HK-2 (cell line): Measurements from ENCODE around the gene MTCH1.

ENCODE experiments used
- DNase-seq: peaks from one replicate; pipeline ENCODE4 v3.0.0-alpha.2; 2018; ENCODE audit not compliant: unreplicated experiment

The MTCH1 gene

DNA sequence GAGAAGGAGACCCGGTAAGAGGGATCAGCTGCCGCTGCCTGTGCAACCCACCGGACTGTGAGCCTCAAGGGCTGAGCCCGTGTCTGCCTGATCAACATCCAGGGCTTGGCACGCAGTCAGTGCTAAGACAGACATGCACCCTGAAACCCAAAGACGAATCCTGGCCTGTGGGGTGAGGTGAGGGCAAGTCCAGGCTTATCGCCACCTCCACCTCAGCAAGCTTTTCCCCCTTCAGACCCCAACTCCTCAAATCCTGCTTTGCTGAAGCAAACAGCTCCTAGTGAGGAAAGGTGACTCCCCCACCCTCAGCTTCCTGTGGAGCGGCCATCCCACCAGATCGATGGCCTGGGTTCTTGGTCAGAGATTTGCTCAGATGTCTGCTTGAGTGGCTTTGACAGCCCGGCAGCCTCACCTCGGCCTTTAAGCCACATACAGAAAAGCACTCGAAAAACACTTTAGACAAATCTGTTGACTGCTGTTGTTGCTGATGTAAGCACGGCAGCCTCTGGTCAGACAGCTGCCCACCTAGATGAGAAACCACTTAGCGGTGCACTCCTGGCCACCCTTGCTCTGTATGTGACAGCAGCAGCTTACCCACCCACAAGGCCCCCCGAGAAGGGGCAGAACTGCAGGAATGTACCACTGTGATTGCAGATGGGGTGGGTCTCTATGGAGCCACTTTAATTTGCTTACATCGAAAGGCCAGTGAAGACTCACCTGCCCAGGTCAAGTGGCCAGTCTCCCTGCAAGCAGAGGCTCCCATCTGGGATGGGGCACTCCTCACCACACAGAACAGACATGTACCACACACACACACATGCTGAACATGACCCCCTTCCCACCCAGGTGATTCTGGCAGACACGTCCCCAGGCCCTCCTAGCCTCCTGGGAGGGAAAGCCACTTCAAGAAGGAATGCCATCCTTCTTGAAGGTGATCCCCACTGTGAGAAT lies 14.8 kb downstream of the MTCH1 start:
- no peak for DNase-seq

DNA sequence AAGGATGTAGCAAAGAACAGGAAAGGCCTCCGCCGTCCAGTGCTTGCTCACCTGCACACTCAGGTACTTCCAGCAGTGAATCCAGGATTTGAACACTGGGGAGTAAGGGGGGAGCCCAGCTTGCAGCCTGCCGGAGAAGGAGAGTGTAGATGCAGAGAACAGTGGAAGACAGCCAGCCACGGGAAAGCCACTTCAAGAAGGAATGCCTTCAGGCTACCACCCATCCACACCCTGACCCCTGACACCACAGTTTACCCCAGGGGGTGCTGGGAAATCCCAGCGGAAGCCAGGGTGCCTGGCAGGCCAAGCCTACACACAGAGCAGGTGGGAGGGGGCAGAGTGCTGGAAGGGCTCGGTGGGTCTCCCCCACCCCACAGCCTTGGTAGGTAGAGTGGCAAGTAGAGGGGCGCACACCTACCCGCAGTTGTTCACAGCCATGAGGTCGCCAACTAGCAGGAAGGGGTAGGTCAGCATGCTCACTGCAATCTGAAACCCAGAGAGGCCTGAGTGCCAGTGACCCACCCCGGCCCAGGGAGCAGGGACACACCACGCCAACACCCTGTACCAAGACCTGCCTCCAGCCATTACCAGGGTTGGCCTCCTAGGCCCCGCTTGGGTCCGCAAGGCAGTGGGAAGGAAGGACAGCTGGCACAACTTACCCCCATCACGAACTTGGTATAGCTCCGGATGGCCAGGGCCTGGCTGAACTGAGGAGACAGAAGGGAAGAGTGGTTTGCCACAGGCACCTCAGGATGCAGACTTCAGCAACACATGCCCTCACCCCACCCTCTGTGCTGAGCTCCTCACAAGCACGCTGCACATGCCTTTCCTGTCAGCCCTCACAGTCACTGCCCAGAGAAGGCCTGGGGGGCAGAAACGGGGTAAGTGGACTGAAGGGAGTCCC lies 15.8 kb downstream of the MTCH1 start:
- no peak for DNase-seq

DNA sequence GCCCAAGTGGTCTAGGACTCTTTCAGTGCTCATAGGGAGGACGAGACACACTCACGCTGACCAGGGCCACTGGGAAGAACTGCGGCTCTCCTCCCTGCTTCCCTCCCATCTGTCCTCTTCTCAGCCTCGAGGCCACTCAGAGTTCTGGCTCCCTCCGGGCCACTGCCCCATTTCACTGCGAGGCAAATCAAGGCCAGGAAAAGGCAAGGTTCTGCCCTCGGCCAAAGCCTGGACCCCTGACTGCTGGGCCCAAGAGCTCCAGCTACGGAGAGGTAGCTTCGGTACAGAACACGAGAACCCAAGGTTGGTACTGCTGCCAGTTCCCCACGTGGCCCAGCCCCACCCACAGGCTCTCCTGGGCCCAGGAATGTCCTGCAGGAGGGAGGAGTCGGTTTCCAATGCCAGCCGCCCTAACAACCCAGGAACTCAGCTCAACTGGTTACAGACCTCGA lies 16.7 kb downstream of the MTCH1 start:
- no peak for DNase-seq

GRCh38 chr6:36968266-36968977 lies 17.6 kb downstream of the MTCH1 start:
- DNase-seq: no peak

GRCh38 chr6:36967757-36968156 lies 18.2 kb downstream of the MTCH1 start:
- no peak for DNase-seq

- no peak for DNase-seq
These were observed 18.7 kb downstream of the MTCH1 start for GRCh38 chr6:36967301-36967700.

DNA sequence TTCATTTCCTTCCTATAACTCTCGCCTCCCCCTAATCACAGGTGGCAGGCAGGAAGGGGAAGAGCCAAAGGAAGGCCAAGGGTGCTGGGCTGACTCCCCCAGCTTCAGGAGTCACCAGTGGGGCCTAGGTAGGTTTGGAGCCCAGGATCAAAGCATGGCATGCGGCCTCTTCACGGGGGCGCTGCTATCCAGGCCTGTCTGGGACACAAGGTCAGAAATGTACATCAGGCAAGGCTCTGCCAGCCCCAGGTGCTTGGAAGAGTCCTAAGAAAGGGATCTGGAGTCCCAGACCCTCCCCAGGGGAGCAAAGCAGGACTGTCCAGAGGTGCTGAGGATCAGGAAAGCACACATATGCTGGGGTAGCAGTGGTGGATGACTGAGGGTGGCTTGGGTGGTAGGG lies 21.1 kb downstream of the MTCH1 start:
- no peak for DNase-seq

DNA sequence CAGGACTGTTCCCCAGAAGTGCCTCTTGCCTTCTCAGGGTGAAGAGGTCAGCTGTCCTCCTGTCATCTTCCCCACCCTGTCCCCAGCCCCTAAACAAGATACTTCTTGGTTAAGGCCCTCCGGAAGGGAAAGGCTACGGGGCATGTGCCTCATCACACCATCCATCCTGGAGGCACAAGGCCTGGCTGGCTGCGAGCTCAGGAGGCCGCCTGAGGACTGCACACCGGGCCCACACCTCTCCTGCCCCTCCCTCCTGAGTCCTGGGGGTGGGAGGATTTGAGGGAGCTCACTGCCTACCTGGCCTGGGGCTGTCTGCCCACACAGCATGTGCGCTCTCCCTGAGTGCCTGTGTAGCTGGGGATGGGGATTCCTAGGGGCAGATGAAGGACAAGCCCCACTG lies 21.6 kb downstream of the MTCH1 start:
- no peak for DNase-seq

GRCh38 chr6:36963451-36964290 lies 22.3 kb downstream of the MTCH1 start:
- no peak for DNase-seq

- no peak for DNase-seq
These were observed 23.1 kb downstream of the MTCH1 start for GRCh38 chr6:36962874-36963273.

GRCh38 chr6:36961441-36962435 lies 24.3 kb downstream of the MTCH1 start:
- DNase-seq: no peak

DNA sequence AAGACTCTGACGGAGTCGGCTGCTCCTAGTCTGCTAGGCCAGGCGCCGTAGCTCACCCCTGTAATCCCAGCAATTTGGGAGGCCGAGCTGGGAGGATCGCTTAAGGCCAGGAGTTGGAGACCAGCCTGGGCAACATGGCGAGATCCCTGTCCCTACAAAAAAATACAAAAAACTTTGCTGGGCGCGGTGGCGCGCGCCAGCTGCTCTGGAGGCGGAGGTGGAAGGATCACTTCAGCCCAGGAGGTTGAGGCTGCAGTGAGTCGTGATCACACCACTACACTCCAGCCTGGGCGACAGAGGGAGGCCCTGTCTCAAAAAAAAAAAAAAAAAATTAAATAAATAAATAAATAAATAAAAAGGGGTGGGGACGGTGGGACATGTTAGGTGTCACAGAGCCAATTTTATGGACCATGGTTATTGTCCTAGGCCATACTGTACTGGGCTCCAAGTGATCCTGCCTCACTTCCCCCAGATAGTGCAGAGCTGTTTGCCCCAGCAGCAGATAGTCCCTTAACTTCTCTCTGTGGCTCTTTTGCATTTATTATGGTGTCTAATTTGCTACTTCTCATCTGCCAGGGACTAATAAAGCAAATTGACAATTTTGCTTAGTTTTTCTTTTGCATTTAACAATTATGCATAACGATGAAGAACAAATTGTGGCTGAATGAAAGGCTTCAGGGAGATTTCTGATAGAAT lies 26.3 kb downstream of the MTCH1 start:
- no peak for DNase-seq

- no peak for DNase-seq
These were observed 27.0 kb downstream of the MTCH1 start for GRCh38 chr6:36958775-36959554.

DNA sequence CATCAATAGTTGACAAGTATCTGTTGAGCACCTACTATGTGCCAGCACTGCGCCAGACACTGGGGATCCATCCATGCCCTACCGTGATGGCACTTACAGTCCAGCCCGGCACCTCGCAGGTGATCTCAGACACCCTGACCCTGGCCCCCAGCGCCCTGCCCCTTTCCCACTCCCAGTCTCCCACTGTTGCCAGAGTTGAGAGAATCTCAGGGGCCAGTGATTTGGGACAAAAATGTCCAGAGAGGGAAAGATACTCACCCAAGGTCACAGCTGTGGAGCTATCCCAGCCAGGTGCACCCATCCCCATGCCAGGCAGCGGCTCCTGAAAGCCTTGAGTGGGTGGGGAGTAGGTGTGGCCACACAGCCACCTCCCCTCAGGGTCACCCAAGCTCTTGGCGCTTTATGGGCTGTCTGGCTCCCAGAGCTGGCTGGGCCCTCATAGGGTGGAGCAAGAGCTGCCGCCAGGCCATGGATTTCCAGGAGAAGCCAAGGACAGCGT lies 28.2 kb downstream of the MTCH1 start:
- no peak for DNase-seq

DNA sequence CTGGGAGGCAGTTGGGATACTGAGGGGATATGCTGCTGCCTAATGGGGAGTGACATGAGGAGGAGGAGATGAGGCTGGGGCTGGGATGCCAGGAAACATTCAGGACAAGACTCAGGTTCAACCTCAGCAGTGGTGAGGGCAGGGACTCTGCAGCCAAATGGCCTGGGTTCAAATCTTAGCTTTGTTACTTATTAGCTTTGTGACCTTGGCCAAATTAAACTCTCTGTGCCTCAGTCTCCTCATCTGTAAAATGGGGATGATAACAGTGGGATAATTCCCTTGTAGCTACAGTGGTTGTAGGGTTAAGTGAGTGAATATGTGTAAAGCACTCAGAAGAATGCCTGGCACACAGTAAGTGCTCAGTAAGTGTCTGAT lies 29.6 kb downstream of the MTCH1 start:
- no peak for DNase-seq

DNA sequence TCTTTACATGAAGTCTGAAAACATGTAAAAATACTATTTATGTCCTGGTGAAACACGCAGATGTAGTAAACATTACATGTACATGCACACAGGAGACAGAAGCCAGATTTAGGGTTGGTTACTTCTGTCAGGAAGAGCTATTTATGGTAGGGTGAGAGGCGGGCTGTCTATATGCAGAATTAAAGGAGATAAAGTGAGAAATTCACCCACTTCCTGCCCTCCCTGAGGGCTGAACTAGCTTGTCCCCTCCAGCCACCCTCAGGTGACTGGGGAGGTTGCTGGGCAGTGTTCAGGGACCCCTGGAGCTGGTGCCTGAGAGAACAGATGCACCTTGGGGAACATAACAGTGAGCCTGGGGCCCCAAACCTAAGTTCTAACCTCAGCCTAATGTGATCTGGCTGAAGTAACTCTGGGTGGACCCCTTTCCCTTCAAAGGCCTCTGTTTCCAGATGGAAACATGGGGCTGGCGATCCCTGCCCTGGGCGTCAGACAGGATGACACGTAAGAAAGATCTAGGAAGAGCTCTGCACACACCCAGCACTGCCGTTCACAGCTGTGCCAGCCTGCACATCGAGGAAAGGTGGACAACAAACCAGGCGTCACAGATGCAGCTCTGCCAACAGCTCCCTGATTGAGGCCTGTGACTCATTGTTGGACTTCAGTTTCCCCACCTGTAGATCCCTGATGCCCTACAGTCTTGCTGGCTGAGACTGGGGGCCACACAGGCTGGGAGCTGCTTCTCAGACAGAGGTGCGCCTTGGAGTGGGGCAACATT lies 30.1 kb downstream of the MTCH1 start:
- DNase-seq: no peak

DNA sequence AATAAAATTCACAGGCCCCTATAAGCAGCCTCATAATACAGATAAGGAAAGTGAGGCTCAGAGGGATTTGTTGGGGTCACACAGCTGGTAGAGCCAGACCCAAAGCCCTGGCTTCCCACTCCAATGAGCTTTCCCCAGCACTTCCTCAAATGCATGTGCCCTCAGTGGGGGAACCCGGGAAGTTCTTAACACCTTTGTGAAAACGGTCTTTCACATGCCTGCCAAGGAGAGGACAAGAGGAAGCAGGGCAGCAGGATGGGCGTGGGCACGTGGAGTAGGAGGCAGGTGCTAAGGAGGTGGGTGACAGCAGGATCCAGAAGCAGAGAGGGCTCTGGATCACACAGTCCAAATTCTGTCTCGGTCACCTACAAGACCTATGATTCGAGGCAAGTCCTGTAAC lies 30.9 kb downstream of the MTCH1 start:
- no peak for DNase-seq
